Subcutaneous adipose tissue (tissue), 4 donors: ENCODE data around the gene CD164L2. TPM values are rescaled to one million over a fixed set of nuclear protein-coding genes. Genes with fewer than 3 reads are reported as not detected.

Experiments
- total RNA-seq, 4 donors: library from RNA; depleted of rRNA; stranded (reverse); fragments of >200 nt; gene quantifications; one replicate each; pipeline ENCODE4 v1.1.0, GENCODE V29; 2016
- TF ChIP-seq, protein P1 (sequence below): fragments of 450-650 bp; IDR thresholded peaks from one replicate; pipeline ENCODE4 v1.5.1; 2016; ENCODE audit warnings: low read depth, mild to moderate bottlenecking, control low read depth, antibody characterized with exemption, moderate library complexity

Gene CD164L2
- total RNA-seq = not detected

DNA sequence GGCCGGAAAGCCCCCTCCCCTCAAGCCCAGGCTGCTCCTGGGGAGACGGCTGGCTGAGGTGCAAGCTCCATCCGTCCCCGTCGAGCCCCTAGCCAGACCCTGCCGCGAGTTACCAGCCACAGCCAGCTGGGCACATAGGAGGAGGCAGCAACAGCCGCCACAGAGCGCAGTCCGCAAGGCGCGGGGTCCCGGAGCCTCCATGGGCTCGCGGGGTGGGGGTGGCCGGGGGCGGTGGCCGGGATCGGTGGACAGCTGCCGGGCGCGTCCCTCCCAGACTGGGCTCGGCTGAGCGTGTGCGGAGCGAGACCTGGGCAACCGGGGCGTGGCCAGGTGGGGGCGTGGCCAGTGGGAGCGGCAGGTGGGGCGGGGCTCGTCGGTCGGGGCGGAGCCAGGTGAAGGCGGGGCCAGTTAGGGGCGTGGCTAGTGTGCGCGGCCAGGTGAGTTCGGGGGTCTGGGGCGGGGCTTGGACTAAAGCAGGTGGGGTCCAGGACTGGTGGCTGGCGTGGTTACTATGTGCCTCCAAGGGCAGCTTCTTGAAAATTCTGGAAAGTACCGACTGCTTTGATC, at the start of gene CD164L2:
Gene CD164L2 (minus strand): TSS at position 295 of the 567 bp plus-strand sequence. CDS start 94 bp downstream, at position 201.
- TF ChIP-seq, protein P1, sequence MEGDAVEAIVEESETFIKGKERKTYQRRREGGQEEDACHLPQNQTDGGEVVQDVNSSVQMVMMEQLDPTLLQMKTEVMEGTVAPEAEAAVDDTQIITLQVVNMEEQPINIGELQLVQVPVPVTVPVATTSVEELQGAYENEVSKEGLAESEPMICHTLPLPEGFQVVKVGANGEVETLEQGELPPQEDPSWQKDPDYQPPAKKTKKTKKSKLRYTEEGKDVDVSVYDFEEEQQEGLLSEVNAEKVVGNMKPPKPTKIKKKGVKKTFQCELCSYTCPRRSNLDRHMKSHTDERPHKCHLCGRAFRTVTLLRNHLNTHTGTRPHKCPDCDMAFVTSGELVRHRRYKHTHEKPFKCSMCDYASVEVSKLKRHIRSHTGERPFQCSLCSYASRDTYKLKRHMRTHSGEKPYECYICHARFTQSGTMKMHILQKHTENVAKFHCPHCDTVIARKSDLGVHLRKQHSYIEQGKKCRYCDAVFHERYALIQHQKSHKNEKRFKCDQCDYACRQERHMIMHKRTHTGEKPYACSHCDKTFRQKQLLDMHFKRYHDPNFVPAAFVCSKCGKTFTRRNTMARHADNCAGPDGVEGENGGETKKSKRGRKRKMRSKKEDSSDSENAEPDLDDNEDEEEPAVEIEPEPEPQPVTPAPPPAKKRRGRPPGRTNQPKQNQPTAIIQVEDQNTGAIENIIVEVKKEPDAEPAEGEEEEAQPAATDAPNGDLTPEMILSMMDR = no peak

GRCh38 chr1:27431601-27431940, 48.4 kb upstream of the CD164L2 start:
- TF ChIP-seq, protein P1 = no peak

GRCh38 chr1:27430903-27431600, 47.9 kb upstream of the CD164L2 start:
- TF ChIP-seq, protein P1 = no peak

DNA sequence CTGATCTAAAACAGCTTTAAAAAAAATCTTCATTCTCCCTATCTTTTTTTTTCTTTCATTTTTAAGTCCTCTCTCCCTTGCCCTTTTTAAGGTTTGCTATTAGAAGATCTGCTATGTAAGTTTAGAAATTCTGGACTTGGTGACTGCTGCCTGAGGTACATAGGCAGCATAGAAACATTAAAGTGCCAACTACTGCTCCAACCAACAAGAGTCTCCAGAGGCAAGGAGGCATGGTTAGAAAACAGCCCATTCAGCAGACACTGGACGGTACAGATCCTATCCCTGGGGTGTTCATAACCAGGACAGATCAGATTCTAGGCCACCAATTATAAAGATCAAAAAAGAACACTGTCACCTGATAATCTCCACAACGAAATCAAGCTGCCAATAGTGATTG, 45.9 kb upstream of the CD164L2 start:
- TF ChIP-seq, protein P1 = no peak

GRCh38 chr1:27428316-27429028, 45.3 kb upstream of the CD164L2 start:
- TF ChIP-seq, protein P1 = no peak

- TF ChIP-seq, protein P1 = no peak
Measured at GRCh38 chr1:27427816-27428315, 44.7 kb upstream of the CD164L2 start.

- TF ChIP-seq, protein P1 = no peak
Measured at GRCh38 chr1:27427329-27427728, 44.2 kb upstream of the CD164L2 start.
